ENCODE data around the gene ARHGAP18.

- TF ChIP-seq CTCF (IDR thresholded peaks at IDR 0.05): no peak
- TF ChIP-seq POLR2A (IDR thresholded peaks at IDR 0.05): no peak
Observed at GRCh38 chr6:129686941-129687627, 22.9 kb downstream of the ARHGAP18 start.
